GM18868 (cell line): ENCODE measurements around the gene CEP350.

Experiments used
- ATAC-seq: cut with Tn5 transposase; IDR thresholded peaks from one replicate; pipeline ENCODE4 v1.9.1; 2021; ENCODE audit warnings: mild to moderate bottlenecking, moderate library complexity; ENCODE audit not compliant: unreplicated experiment

Gene CEP350

GRCh38 chr1:179954493-179955286, at the start of gene CEP350:
Gene CEP350 (plus strand): TSS chr1:179954810. CDS start chr1:179986182, 31,372 bp downstream.
- peak; percentile 88 for ATAC-seq

DNA sequence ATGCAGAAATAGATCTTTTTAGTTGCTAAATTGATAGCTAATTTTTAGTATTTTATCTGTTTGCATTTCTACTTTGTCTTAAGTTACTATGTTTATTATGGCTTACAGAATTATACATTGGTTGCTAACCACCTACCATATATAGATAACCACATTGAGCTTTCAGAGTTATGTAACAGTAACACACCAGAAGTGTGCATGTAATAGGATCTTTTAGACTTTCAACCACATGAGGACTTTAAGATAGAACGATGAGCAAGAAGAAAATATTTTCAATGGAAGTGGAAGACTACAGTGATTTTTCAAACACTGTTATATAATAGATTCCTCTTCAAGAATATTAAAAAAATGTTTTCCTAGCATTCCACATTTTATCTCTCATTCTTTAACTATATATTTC, 43.7 kb upstream of the CEP350 start:
- no peak for ATAC-seq

GRCh38 chr1:179911812-179912211, 42.8 kb upstream of the CEP350 start:
- no peak for ATAC-seq

DNA sequence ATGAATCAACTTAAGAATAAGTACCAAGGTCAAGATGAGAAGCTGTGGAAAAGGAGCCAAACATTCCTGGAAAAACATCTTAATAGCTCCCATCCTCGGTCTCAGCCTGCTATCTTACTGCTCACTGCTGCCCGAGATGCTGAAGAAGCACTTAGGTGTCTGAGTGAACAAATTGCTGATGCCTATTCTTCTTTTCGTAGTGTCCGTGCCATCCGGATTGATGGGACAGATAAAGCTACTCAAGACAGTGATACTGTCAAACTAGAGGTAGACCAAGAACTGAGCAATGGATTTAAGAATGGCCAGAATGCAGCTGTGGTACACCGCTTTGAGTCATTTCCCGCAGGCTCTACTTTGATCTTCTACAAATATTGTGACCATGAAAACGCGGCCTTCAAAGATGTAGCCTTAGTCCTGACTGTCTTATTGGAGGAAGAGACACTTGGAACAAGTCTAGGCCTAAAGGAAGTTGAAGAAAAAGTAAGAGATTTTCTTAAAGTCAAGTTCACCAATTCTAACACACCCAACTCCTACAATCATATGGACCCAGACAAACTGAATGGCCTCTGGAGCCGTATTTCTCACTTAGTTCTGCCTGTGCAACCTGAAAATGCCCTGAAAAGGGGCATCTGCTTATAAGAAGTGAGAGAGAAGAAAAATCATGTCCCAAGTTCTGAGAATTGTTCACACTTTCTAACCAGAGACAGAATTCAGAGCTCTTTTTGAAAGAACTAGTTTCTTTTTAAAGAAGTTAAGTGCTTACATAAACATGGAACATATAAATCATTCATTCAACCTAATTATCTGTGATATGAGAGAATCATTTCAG, 36.8 kb upstream of the CEP350 start:
- no peak for ATAC-seq

GRCh38 chr1:179921472-179921871, 33.1 kb upstream of the CEP350 start:
- no peak for ATAC-seq

GRCh38 chr1:179921981-179922872, 32.4 kb upstream of the CEP350 start:
- ATAC-seq = no peak

DNA sequence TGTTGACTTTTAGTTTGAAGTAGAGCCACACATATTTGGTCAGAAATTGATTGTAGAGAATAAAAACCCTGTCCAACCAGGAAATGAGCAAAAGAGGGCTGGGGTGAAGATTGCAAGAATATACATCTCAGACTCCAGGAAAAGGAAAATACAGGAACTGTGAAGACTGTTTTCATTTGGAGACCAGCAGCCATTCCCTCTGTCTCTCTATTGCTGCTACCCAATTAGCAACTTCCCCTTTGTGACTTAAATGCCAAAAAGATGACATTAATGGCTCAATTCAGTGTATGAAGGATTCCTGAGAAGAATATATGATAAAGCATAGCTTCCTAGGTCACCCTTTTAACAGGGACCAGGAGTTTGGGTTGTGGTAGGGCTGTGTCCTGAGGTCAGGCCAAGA, 31.6 kb upstream of the CEP350 start:
- no peak for ATAC-seq

- ATAC-seq = no peak
These were observed 30.3 kb upstream of the CEP350 start for GRCh38 chr1:179924268-179924667.

GRCh38 chr1:179925302-179925701, 29.3 kb upstream of the CEP350 start:
- ATAC-seq = no peak

DNA sequence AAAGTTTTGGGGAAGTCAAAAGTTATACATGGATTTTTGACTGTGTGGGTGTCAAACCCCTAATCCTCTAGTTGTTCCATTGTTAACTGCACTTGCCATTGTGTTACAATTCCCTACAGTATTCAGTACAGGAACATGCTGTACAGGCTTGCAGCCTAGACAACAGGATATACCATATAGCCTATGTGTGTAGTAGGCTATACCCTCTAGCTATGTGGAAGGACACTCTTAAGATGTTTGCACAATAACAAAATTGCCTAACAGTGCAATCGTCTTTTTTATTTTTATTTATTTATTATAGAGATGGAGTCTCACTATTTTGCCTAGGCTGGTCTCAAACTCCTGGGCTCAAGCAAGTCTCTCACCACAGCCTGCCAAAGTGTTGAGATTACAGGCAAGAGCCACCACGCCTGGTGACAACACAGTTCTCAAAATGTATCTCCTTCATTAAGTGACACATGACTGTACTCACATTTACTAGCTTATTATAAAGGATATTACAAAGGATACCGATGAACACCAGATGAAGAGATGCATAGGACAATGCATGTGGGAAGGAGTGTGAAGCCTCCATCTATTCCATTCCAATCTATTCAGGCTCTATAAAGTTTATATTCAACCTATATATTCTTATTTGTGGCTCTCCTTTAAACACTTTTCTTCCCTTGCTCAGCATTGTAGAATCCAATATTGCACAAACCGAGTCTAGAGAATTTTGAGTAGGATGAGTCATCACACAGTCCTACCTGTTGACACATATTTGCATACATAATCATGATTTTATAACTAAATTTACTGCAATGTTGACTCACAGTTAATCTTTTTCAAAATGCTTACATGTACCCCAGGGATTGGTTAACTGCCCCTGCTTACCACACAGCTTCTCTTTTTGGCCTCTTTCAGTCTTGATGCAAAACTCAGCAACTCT, 28.4 kb upstream of the CEP350 start:
- no peak for ATAC-seq

- ATAC-seq = no peak
These were observed 27.8 kb upstream of the CEP350 start for GRCh38 chr1:179926850-179927205.

DNA sequence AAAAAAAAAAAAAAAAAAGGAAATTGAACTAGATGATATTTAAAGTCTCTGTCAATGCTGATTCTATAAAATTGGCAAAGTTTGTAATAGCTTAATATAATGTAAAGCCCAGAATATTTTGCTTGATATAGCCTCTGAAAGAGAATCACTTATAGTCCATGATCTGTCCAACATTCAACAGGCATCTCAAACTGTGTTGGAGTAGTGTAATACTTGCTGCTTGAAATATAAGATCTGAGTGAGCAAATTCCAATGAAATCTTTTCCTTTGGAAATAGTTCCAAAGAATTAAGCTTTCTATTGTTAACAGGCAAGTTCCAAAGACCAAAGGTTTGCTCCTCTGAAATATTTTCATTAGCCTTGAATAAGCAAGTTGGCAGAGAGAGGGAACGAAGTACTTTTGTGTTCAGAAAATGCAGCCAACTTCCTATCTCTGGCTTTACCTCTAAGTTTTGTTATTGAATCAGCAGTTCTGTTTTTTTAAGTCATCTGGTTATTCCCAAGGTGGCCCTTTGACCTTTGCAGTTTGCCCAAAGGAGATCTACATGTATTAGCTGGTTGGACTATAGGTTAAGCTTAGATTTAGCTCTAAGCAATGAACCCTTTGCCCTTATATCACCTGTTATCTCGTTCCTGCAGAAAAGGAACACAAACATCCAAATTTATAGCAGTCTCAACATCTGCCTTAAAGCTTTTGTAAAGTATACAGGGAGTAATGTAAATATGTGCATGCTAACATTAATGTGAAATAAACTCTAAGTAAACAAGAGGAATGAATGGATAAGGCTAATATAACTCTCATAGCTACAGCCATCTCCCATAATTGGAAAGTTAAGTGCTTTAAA, 24.4 kb upstream of the CEP350 start:
- ATAC-seq = no peak

GRCh38 chr1:179930867-179931266, 23.7 kb upstream of the CEP350 start:
- ATAC-seq = no peak

GRCh38 chr1:179933219-179933618, 21.4 kb upstream of the CEP350 start:
- ATAC-seq = no peak

GRCh38 chr1:179935909-179936496, 18.6 kb upstream of the CEP350 start:
- peak; percentile 82 for ATAC-seq

- ATAC-seq = no peak
These were observed 16.8 kb upstream of the CEP350 start for GRCh38 chr1:179937668-179938254.

DNA sequence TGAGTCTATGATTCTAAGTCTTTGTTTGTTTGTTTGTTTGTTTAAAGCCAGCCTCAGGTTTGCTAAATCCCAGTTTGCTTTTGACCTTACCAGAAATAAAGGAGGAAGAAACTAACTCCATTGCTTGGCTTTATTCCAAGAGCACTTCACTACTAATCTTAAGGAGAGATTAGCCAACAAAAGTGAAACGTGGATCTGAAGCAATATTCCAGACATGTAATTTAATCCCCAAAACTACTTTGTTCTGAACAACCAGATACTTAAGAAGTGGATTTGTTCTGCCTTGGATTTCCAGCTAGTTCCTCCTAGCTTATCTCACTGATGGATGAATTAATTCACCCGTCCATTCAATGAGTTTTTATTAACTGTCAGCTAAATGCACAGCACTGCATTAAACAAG, 15.9 kb upstream of the CEP350 start:
- no peak for ATAC-seq

GRCh38 chr1:179939941-179940340, 14.7 kb upstream of the CEP350 start:
- no peak for ATAC-seq
